RWPE1 (cell line): ENCODE data around the gene AHSA1.

Experiments
- CTCF ChIA-PET: fragments of 350-600 bp; sonication (Branson Sonifier 250); formaldehyde crosslinking; extraction: SDS; loops from one replicate; lab custom pipeline; 2021; lab: Yijun Ruan, JAX
- POLR2A ChIA-PET: fragments of 400-600 bp; formaldehyde crosslinking; extraction: SDS; loops from one replicate; lab custom pipeline; 2020; ENCODE audit warnings: antibody characterized with exemption; ENCODE audit not compliant: low non-redundant PET; lab: Yijun Ruan, JAX
- DNase-seq: peaks from one replicate; pipeline ENCODE4 v3.0.0; 2012; ENCODE audit warnings: low spot score
- H3K27ac ChIP-seq: fragments of 450-650 bp; 2 replicates; pipeline ENCODE4 v1.5.1; 2017
- TF ChIP-seq, protein P1 (sequence below): fragments of 450-650 bp; conservative IDR thresholded peaks from 2 replicates; pipeline ENCODE4 v1.5.1; 2017; ENCODE audit warnings: low read depth, mild to moderate bottlenecking

Gene AHSA1

DNA sequence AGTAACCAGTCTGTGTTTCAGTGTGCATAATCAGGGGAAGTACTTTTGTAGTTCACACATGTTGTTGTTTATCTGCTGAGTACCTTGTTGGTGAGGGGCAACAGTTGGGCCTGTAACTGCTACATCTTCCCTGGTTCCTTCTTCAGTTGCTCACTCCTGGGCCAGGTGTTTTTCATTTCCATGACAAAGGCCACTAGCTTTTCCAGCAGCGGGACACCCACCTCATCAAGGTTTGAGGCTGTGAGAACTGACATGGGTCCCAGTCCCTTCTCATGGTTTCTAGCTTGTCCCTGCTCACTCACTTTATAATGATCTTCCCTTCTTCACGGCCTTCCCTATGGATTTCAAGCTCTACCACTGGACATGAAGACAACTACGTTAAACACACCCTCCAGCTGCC, 33.0 kb upstream of the AHSA1 start:
- ChIA-PET CTCF (no interaction called here), POLR2A (no interaction called here)
- H3K27ac ChIP-seq: no peak overlapping the region
- DNase-seq: no peak
- TF ChIP-seq, protein P1, sequence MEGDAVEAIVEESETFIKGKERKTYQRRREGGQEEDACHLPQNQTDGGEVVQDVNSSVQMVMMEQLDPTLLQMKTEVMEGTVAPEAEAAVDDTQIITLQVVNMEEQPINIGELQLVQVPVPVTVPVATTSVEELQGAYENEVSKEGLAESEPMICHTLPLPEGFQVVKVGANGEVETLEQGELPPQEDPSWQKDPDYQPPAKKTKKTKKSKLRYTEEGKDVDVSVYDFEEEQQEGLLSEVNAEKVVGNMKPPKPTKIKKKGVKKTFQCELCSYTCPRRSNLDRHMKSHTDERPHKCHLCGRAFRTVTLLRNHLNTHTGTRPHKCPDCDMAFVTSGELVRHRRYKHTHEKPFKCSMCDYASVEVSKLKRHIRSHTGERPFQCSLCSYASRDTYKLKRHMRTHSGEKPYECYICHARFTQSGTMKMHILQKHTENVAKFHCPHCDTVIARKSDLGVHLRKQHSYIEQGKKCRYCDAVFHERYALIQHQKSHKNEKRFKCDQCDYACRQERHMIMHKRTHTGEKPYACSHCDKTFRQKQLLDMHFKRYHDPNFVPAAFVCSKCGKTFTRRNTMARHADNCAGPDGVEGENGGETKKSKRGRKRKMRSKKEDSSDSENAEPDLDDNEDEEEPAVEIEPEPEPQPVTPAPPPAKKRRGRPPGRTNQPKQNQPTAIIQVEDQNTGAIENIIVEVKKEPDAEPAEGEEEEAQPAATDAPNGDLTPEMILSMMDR: no peak

DNA sequence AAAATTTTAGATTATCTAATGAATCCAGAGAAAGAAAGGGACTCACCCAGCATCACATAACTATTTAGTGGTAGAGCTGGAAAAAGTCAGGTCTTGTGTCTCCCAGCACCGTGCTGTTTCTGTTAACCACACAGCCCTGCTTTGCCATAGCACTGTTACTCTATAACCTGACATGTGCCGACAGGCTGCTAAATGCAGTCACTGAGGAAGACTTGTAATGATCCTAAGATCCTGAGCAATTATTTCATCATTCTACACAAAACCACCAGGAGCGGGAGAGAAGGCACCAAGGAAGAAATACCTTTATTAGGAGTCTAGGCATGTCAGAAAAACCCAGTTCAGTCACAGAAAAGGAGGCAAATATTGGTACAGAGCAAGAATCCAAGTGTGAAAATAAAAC, 31.5 kb upstream of the AHSA1 start:
- no peak for DNase-seq
- H3K27ac ChIP-seq: no peak overlapping the region
- ChIA-PET CTCF (no interaction called here), POLR2A (no interaction called here)
- TF ChIP-seq, protein P1: no peak

DNA sequence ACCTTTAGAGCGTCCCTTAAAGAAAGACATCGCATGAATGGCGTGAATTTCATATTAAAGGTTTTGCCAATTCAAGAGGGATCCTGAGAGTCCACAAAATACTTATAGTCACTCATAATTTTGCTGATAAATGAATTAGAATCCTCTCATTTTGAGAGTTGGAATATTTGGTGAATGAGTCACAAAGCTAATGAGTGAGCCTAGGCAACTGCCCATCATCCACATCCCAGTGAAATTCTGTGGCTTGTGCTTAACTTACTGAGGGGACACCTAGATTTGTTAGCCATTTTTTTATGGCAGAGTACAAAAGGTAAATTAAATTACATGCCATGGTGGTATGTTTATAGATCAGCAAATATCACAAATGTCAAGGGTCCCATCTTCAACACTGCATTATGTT, 21.9 kb upstream of the AHSA1 start:
- ChIA-PET POLR2A (no interaction called here), CTCF (no interaction called here)
- H3K27ac ChIP-seq: no peak overlapping the region
- DNase-seq: no peak
- TF ChIP-seq, protein P1: no peak

DNA sequence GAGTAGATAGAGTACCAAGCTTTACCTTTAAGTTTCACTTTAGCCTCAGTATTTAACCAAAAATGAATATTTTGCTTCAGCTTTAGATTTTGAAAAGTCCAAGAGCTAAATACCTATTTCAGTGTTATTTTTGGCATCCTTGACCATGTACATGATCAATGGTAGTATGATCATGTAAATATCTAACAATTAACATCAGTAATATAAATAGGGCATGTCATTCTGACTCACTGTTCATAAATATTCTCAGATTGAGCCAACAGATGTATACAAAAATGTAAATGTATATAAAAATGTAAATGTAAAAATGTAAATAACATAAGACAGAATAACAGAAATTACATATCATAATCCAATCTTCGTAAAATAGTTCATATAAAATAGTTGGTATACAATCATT, 19.3 kb upstream of the AHSA1 start:
- no peak for DNase-seq
- TF ChIP-seq, protein P1: no peak
- CTCF ChIA-PET: interaction anchor here (0.6 kb wide), 1 partner anchor 41 kb away, joined by 9 read pairs; no protein-coding TSS in a partner anchor
- POLR2A ChIA-PET: no interaction called here
- no peak overlapping the region for H3K27ac ChIP-seq

DNA sequence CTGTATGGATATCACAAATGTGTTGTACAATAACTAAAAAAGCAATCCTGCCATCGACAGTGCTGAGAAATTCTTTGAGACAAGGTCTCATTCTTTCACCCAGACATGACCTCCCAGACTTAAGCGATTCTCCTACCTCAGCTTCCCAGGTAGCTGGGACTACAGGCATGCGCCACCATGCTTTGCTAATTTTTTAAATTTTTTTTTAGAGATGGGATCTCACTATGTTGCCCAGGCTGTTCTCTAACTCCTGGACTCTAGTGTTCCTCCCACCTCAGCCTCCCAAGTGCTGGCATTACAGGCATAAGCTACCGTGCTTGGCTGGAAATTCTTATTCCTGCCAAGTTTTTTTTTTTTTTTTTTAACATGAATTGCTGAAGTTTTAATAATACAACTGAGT, 18.0 kb upstream of the AHSA1 start:
- H3K27ac ChIP-seq: no peak overlapping the region
- ChIA-PET POLR2A (interaction anchor here (0.8 kb wide), 1 partner anchor 282 kb away, joined by 8 read pairs; no protein-coding TSS in a partner anchor), CTCF (no interaction called here)
- no peak for DNase-seq
- TF ChIP-seq, protein P1: no peak

DNA sequence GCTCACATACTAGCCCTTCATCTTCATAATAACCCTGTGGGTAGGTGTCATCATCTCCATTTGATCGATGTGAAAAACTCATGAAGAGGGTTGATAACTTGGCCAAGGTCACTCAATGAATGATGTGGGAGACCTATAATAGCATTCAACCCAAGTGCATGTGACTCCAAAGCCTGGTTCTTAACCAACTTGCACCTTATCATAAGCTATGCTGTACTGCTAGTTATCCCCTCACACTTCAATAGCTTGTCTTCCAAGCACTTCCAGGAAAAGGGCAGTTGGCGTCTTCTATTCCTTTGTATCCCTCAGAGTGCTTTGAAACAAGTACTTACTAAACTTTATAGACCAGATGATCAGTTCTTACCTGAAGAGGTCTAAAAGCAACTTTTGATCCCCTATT, 15.7 kb upstream of the AHSA1 start:
- TF ChIP-seq, protein P1: no peak
- CTCF ChIA-PET: interaction anchor here (0.6 kb wide), 1 partner anchor 41 kb away, joined by 5 read pairs; no protein-coding TSS in a partner anchor
- POLR2A ChIA-PET: no interaction called here
- no peak for DNase-seq
- H3K27ac ChIP-seq: no peak overlapping the region
